K562 (cell line): Measurements from ENCODE around the gene LSP1.

ENCODE experiments used
- ARHGAP35 ChIP-seq: fragments of 450-650 bp; IDR thresholded peaks from 2 replicates; pipeline ENCODE4 v1.6.1; 2018; ENCODE audit not compliant: partially characterized antibody
- ARID3A ChIP-seq: IDR thresholded peaks from 2 replicates; pipeline ENCODE4 v1.6.1; 2012; ENCODE audit warnings: low read depth, low read length, improper control_type of control experiment, borderline replicate concordance
- CCAR2 ChIP-seq: fragments of 200-400 bp; formaldehyde crosslinking; IDR thresholded peaks from 2 replicates; pipeline ENCODE4 v1.6.1; 2017; ENCODE audit warnings: mild to moderate bottlenecking, low read depth, low read length
- ELK1 ChIP-seq: sonication (generic); formaldehyde crosslinking; IDR thresholded peaks from 2 replicates; pipeline ENCODE4 v1.8.1; 2022; ENCODE audit warnings: missing genetic modification reagents
- ESRRA ChIP-seq: fragments of 450-650 bp; IDR thresholded peaks from 2 replicates; pipeline ENCODE4 v1.6.1; 2014; ENCODE audit warnings: low read depth, mild to moderate bottlenecking, moderate library complexity, borderline replicate concordance
- MXI1 ChIP-seq: IDR thresholded peaks from 2 replicates; pipeline ENCODE4 v1.6.1; 2011; ENCODE audit warnings: low read depth, mild to moderate bottlenecking, improper control_type of control experiment, low read length
- PHTF2 ChIP-seq: fragments of 250-450 bp; sonication (Bioruptor Pico); IDR thresholded peaks from 2 replicates; pipeline ENCODE4 v1.5.0; 2021; ENCODE audit warnings: mild to moderate bottlenecking
- POLR2AphosphoS5 ChIP-seq: IDR thresholded peaks from 2 replicates; pipeline ENCODE4 v1.6.1; 2011; ENCODE audit warnings: mild to moderate bottlenecking, low read depth, low read length, moderate library complexity; ENCODE audit not compliant: control insufficient read depth, insufficient read depth
- RCOR1 ChIP-seq, 2 experiments: IDR thresholded peaks; 2 replicates each; pipeline ENCODE4 v1.6.1; 2012; ENCODE audit warnings: low read depth in 2 of 2, low read length in 2 of 2, borderline replicate concordance in 1 of 2, improper control_type of control experiment in 1 of 2
- ZBTB8A ChIP-seq: fragments of 450-650 bp; IDR thresholded peaks from 2 replicates; pipeline ENCODE4 v1.6.1; 2018; ENCODE audit warnings: mild to moderate bottlenecking, moderate library complexity; ENCODE audit not compliant: partially characterized antibody
- ZNF174 ChIP-seq: fragments of 250-450 bp; sonication (Bioruptor Pico); IDR thresholded peaks from 2 replicates; pipeline ENCODE4 v1.4.0; 2020; ENCODE audit warnings: mild to moderate bottlenecking
- TF ChIP-seq, protein P1 (sequence below): sonication (generic); formaldehyde crosslinking; IDR thresholded peaks from 2 replicates; pipeline ENCODE4 v1.8.0; 2023; ENCODE audit warnings: mild to moderate bottlenecking, missing genetic modification reagents

DNA sequence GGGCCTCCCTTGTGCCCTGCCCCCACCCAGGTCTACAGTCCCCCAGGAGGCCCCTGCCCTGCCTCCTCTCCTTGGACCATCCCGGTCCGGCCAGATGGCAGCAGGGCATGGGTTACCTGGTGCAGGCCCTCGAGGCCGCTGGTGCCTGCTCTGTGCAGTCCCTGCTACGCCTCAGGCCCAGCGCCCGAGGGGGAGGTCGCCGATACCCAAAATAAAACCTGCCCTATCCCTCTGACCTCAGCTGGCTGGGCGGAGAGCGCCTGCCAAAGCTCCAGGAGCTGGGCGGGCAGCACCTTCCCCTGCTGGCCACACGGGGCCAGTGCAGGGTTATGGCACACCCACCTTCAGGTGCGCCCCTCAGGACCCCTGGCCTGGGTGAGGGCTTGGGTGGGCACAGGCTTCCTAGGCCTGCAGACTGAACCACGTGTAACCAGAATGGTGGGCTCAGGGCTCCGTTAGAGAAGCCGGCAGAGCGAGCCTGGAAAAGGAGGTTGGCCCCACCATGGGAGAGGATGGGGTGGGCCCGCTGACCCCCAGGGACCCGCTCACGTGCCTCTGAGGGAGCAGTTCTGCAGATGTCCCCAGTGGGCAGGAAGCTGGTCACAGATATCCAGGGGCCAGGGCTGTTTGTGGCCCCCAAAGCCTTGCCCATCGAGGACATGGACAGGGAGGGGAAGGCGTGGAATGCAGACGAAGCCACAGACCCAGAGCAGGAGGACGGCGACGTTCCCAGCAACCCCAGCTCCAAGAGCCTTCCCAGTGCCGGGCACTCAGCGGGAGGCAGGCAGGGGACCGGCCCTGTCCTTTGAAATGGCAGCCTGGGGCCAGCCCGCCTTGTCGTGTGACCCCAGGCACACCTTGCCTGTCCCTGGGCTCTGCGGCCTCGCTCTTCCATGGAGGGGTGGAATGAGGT lies 64.9 kb downstream of the LSP1 start:
- no peak for TF ChIP-seq PHTF2 (CRISPR knock-in tag)
- no peak for TF ChIP-seq ARID3A
- TF ChIP-seq ZNF174 (CRISPR knock-in tag) = no peak
- no peak for TF ChIP-seq ELK1 (CRISPR knock-in tag)
- no peak for TF ChIP-seq ZBTB8A
- TF ChIP-seq MXI1 = no peak
- TF ChIP-seq ARHGAP35 = no peak
- TF ChIP-seq ESRRA = no peak
- TF ChIP-seq RCOR1 (IDR thresholded peaks at IDR 0.05; ENCODE audit: borderline replicate concordance in 1 of 2, low read depth in 2 of 2, low read length in 2 of 2) = no peak
- no peak for TF ChIP-seq CCAR2
- TF ChIP-seq POLR2AphosphoS5 = no peak
- TF ChIP-seq, protein P1, sequence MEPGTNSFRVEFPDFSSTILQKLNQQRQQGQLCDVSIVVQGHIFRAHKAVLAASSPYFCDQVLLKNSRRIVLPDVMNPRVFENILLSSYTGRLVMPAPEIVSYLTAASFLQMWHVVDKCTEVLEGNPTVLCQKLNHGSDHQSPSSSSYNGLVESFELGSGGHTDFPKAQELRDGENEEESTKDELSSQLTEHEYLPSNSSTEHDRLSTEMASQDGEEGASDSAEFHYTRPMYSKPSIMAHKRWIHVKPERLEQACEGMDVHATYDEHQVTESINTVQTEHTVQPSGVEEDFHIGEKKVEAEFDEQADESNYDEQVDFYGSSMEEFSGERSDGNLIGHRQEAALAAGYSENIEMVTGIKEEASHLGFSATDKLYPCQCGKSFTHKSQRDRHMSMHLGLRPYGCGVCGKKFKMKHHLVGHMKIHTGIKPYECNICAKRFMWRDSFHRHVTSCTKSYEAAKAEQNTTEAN (CRISPR knock-in tag) = no peak
